NCI-H2107 treated with DMSO at 0.1 percent for 48 hours (cell line): ENCODE data around the gene RIC1.
"Not testable (repeated sequence)": the region's sequence is repeated elsewhere in the genome, so short reads cannot be mapped to it uniquely, and the experiment has no call there.

ENCODE experiments used
- DNase-seq: peaks from one replicate; lab custom pipeline; 2025; ENCODE audit not compliant: unreplicated experiment; lab: John Stamatoyannopoulos, UW

RIC1 gene

GRCh38 chr9:5628530-5629311 lies at the start of gene RIC1:
Gene RIC1 (plus strand): TSS chr9:5629107. CDS start chr9:5629310, 203 bp downstream.
- DNase-seq: peak; percentile 82

GRCh38 chr9:5579881-5580280 lies 49.0 kb upstream of the RIC1 start:
- no peak for DNase-seq

GRCh38 chr9:5580650-5581049 lies 48.3 kb upstream of the RIC1 start:
- no peak for DNase-seq

GRCh38 chr9:5581706-5582105 lies 47.2 kb upstream of the RIC1 start:
- DNase-seq: not testable (repeated sequence)

- no peak for DNase-seq
These were observed 46.1 kb upstream of the RIC1 start for GRCh38 chr9:5582835-5583195.

GRCh38 chr9:5586391-5586802 lies 42.5 kb upstream of the RIC1 start:
- DNase-seq: no peak

- DNase-seq: no peak
These were observed 41.9 kb upstream of the RIC1 start for GRCh38 chr9:5587024-5587423.

GRCh38 chr9:5592231-5592630 lies 36.7 kb upstream of the RIC1 start:
- DNase-seq: no peak

- no peak for DNase-seq
These were observed 36.0 kb upstream of the RIC1 start for GRCh38 chr9:5592904-5593303.

GRCh38 chr9:5593904-5594303 lies 35.0 kb upstream of the RIC1 start:
- DNase-seq: no peak

- no peak for DNase-seq
These were observed 32.7 kb upstream of the RIC1 start for GRCh38 chr9:5596173-5596572.

- DNase-seq: no peak
These were observed 20.3 kb upstream of the RIC1 start for GRCh38 chr9:5608298-5609225.

GRCh38 chr9:5609226-5609596 lies 19.7 kb upstream of the RIC1 start:
- no peak for DNase-seq

GRCh38 chr9:5610491-5610890 lies 18.4 kb upstream of the RIC1 start:
- DNase-seq: no peak

- DNase-seq: no peak
These were observed 17.4 kb upstream of the RIC1 start for GRCh38 chr9:5611321-5612184.

- no peak for DNase-seq
These were observed 16.7 kb upstream of the RIC1 start for GRCh38 chr9:5612185-5612530.

- no peak for DNase-seq
These were observed 14.7 kb upstream of the RIC1 start for GRCh38 chr9:5614192-5614591.

GRCh38 chr9:5614985-5615384 lies 13.9 kb upstream of the RIC1 start:
- DNase-seq: no peak

- DNase-seq: no peak
These were observed 11.2 kb upstream of the RIC1 start for GRCh38 chr9:5617749-5618148.

- DNase-seq: no peak
These were observed 8.4 kb upstream of the RIC1 start for GRCh38 chr9:5620494-5620893.

GRCh38 chr9:5621327-5621726 lies 7.6 kb upstream of the RIC1 start:
- DNase-seq: no peak
